GM21737 (cell line): ENCODE measurements around the gene APBA2.

Experiments used
- ATAC-seq: cut with Tn5 transposase; IDR thresholded peaks from one replicate; pipeline ENCODE4 v1.9.1; 2021; ENCODE audit warnings: mild to moderate bottlenecking, moderate library complexity; ENCODE audit not compliant: unreplicated experiment

APBA2 gene

DNA sequence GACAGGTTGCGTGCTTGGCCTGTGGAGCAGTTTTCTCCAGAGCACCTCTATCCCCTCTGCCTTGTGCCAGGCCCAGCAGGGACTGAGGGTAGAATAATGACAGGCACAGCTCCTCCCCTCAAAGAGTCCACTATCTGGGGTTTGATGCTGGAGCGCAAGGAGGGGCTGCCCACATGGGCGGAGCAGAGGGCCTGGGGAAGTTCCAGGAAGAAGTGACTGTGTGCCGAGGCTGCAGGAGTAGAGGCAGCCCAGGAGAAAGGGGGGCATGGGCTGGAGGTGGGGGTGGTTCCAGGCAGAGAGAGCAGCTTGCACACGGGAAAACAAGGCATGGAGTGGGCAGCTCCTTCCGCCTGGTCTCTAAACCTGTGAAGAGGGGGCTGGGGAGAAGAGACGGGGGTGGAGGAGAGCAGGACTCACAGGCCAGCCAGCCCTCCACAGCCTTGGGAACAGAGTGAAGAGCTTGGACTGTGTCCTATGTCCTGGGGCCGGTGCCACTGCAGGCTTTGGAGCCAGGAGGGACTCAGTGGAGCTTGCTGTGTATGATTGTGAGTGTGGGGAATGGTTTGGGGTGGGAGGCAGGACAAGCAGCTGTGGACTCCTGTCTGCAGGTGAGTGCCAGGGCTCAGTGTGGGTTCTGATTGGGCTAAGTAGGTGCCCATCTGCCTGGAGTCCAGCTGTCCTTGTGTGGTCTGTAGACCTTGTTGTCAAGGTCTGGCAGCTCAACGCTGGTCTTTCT, 48.1 kb downstream of the APBA2 start:
- no peak for ATAC-seq

- ATAC-seq: no peak
Observed at GRCh38 chr15:28934645-28935044, 48.9 kb downstream of the APBA2 start.

- ATAC-seq: no peak
Observed at GRCh38 chr15:28935316-28935715, 49.5 kb downstream of the APBA2 start.

GRCh38 chr15:28936081-28936480, 50.3 kb downstream of the APBA2 start:
- ATAC-seq: no peak

- ATAC-seq: no peak
Observed at GRCh38 chr15:28936481-28936881, 50.7 kb downstream of the APBA2 start.

- ATAC-seq: no peak
Observed at GRCh38 chr15:28937271-28937670, 51.5 kb downstream of the APBA2 start.

- no peak for ATAC-seq
Observed at GRCh38 chr15:28942046-28942445, 56.3 kb downstream of the APBA2 start.

DNA sequence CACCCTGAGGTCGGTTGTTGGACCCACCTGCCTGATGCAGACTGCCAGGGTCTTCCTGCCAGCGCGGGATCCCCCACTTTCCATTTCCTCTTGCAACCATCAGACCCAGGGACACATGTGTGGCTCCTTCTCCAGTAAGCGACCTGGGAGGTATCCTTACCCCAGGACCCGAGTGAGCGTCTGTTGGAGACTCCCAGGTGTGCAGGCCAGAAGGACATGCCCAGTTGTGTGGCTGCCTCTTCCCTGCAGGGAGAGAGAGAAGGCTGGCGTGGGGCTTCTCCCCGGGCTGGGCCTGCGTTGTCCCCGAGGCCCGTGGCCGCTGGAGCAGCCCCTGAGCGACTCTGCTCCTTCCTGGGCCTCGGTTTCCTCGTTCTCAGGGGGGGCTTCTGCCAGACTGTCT, 56.8 kb downstream of the APBA2 start:
- no peak for ATAC-seq

- no peak for ATAC-seq
Observed at GRCh38 chr15:28943146-28943545, 57.4 kb downstream of the APBA2 start.

GRCh38 chr15:28943611-28944230, 57.9 kb downstream of the APBA2 start:
- ATAC-seq: no peak

- ATAC-seq: no peak
Observed at GRCh38 chr15:28944286-28944685, 58.5 kb downstream of the APBA2 start.

- ATAC-seq: no peak
Observed at GRCh38 chr15:28944696-28945300, 59.0 kb downstream of the APBA2 start.

- no peak for ATAC-seq
Observed at GRCh38 chr15:28945626-28946230, 60.0 kb downstream of the APBA2 start.

DNA sequence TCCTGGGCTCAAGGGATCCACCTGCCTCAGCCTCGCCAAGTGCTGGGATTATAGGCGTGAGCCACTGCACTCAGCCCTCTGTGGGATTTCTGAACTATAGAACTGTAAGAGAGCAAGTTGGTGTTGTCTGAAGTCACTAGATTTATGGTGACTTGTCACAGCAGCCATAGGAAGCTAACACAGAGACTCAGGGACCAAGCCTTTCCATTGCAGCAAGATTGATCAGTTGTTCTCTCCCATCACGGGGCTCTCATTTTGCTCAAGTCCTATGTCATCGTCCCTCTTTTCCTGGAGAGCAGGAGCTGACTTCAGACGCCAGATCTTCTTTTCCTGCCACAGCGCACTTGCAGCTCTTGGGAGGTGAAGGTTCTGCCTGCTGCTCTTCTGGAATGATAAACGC, 61.0 kb downstream of the APBA2 start:
- no peak for ATAC-seq

DNA sequence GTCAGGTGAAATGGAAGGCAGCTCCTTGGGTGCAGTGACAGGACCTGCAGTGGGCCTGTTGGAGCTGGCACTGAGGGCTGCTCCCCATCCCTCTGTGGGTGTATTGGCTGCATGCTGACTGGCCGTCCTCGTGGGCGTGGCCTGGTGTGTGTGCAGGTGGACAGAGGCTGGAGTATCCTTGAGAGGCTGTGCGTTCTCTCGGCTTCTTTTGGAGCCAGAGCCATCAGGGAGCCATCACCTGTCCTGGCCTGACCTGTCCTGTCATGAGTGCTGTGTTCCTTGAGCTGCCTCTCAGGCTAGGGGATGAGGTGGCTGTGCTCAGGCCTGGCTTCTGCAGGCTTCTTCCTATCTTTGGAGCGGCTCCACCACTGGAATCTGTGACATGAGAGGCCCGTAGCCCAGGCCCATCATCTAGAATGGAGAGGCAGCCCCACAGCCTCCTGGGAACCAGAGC, 61.5 kb downstream of the APBA2 start:
- ATAC-seq: no peak

DNA sequence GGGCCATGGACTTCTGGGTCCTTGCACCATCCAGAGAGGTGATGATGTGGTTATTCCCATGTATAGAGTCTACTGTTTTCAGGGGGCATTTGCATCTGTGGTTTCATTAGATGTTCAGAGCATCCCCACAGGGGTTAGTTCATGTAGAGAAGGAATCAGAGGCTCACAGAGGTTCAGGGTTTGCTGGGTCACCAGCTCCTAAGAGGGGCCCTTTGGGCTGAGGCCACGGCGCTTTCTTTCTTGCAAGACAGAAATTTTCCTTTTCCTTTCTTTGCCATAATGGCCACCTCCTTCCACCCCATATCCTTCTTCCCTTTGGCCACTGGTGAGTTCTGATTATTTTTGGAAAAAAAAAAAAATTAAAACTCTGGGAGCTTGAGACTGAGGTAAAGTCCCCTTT, 62.3 kb downstream of the APBA2 start:
- ATAC-seq: no peak

- no peak for ATAC-seq
Observed at GRCh38 chr15:28950916-28951315, 65.1 kb downstream of the APBA2 start.

- no peak for ATAC-seq
Observed at GRCh38 chr15:28952666-28953491, 67.1 kb downstream of the APBA2 start.

GRCh38 chr15:28953573-28954195, 67.9 kb downstream of the APBA2 start:
- ATAC-seq: no peak

GRCh38 chr15:28954466-28955159, 68.8 kb downstream of the APBA2 start:
- no peak for ATAC-seq
